ENCODE results near the gene CDC42BPB.

GRCh38 chr14:102897299-102898027 lies 159.9 kb downstream of the CDC42BPB start:
- no peak for TF ChIP-seq SUZ12 (IDR thresholded peaks at IDR 0.05; ENCODE audit: extremely low read depth, insufficient read depth, insufficient read length)
- TF ChIP-seq YY1 (IDR thresholded peaks at IDR 0.05; ENCODE audit: insufficient read depth, insufficient read length): no peak

Measured in NT2/D1 (cell line).